ENCODE results near the gene SLC44A3. TPM values are rescaled to one million over a fixed set of nuclear protein-coding genes. Genes with fewer than 3 reads are reported as not detected.

The SLC44A3 gene
- total RNA-seq, 1 donor from 2014 or later: 53.8 TPM

- DNase-seq (ENCODE audit: low spot score): no peak
Measured at GRCh38 chr1:94873520-94874351, 53.6 kb downstream of the SLC44A3 start.

- no peak for DNase-seq (ENCODE audit: low spot score)
Measured at GRCh38 chr1:94874423-94874822, 54.3 kb downstream of the SLC44A3 start.

- no peak for DNase-seq (ENCODE audit: low spot score)
Measured at GRCh38 chr1:94875794-94876193, 55.6 kb downstream of the SLC44A3 start.

GRCh38 chr1:94876362-94876761 is 56.2 kb downstream of the SLC44A3 start:
- no peak for DNase-seq (ENCODE audit: low spot score)

- DNase-seq (ENCODE audit: low spot score): no peak
Measured at GRCh38 chr1:94878329-94878728, 58.2 kb downstream of the SLC44A3 start.

GRCh38 chr1:94883691-94884090 is 63.5 kb downstream of the SLC44A3 start:
- no peak for DNase-seq (ENCODE audit: low spot score)

GRCh38 chr1:94884106-94884505 is 63.9 kb downstream of the SLC44A3 start:
- no peak for DNase-seq (ENCODE audit: low spot score)

- no peak for DNase-seq (ENCODE audit: low spot score)
Measured at GRCh38 chr1:94884507-94884906, 64.3 kb downstream of the SLC44A3 start.

- DNase-seq (ENCODE audit: low spot score): no peak
Measured at GRCh38 chr1:94886361-94886760, 66.2 kb downstream of the SLC44A3 start.

GRCh38 chr1:94887106-94887505 is 66.9 kb downstream of the SLC44A3 start:
- DNase-seq (ENCODE audit: low spot score): no peak

- DNase-seq (ENCODE audit: low spot score): no peak
Measured at GRCh38 chr1:94887603-94888171, 67.5 kb downstream of the SLC44A3 start.

GRCh38 chr1:94888201-94888600 is 68.0 kb downstream of the SLC44A3 start:
- no peak for DNase-seq (ENCODE audit: low spot score)

GRCh38 chr1:94892604-94893254 is 72.6 kb downstream of the SLC44A3 start:
- no peak for DNase-seq (ENCODE audit: low spot score)

GRCh38 chr1:94894630-94895029 is 74.5 kb downstream of the SLC44A3 start:
- no peak for DNase-seq (ENCODE audit: low spot score)

- DNase-seq (ENCODE audit: low spot score): no peak
Measured at GRCh38 chr1:94895518-94895917, 75.4 kb downstream of the SLC44A3 start.

- DNase-seq (ENCODE audit: low spot score): no peak
Measured at GRCh38 chr1:94898491-94899385, 78.6 kb downstream of the SLC44A3 start.

- DNase-seq (ENCODE audit: low spot score): no peak
Measured at GRCh38 chr1:94899756-94900155, 79.6 kb downstream of the SLC44A3 start.

GRCh38 chr1:94901841-94902240 is 81.7 kb downstream of the SLC44A3 start:
- no peak for DNase-seq (ENCODE audit: low spot score)

- no peak for DNase-seq (ENCODE audit: low spot score)
Measured at GRCh38 chr1:94903280-94904009, 83.3 kb downstream of the SLC44A3 start.

GRCh38 chr1:94905207-94905606 is 85.0 kb downstream of the SLC44A3 start:
- DNase-seq (ENCODE audit: low spot score): no peak

GRCh38 chr1:94906382-94906781 is 86.2 kb downstream of the SLC44A3 start:
- no peak for DNase-seq (ENCODE audit: low spot score)

All from mucosa of gallbladder (tissue), 1 donor.